ENCODE results near the gene SLC9A9.
A peak's percentile ranks its signal among the peaks of the same experiment; 100 is the strongest.

Gene SLC9A9

DNA sequence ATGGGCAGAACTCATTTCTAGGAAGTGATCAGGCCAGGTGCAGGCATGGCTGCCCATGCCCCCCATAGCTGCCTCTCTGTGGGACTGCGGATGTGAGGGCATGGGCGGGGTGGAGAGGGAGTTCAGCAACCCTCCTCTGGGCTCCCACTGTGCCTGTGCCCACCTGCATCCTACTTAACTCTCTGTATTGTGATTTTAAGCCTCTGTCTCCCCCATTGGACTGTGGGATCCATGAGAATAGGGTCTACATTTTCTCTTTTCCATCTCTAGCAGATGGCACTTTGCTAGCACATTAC is 534.4 kb downstream of the SLC9A9 start:
- DNase-seq (ENCODE audit: low read depth), result no peak
- no peak overlapping the region for H3K4me3 ChIP-seq (ENCODE audit: control insufficient read depth, low read depth, low read length)
- TF ChIP-seq, protein P1, sequence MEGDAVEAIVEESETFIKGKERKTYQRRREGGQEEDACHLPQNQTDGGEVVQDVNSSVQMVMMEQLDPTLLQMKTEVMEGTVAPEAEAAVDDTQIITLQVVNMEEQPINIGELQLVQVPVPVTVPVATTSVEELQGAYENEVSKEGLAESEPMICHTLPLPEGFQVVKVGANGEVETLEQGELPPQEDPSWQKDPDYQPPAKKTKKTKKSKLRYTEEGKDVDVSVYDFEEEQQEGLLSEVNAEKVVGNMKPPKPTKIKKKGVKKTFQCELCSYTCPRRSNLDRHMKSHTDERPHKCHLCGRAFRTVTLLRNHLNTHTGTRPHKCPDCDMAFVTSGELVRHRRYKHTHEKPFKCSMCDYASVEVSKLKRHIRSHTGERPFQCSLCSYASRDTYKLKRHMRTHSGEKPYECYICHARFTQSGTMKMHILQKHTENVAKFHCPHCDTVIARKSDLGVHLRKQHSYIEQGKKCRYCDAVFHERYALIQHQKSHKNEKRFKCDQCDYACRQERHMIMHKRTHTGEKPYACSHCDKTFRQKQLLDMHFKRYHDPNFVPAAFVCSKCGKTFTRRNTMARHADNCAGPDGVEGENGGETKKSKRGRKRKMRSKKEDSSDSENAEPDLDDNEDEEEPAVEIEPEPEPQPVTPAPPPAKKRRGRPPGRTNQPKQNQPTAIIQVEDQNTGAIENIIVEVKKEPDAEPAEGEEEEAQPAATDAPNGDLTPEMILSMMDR (IDR thresholded peaks at IDR 0.05; ENCODE audit: control insufficient read depth, insufficient read depth, low read depth, low read length, missing control alignments), result no peak

DNA sequence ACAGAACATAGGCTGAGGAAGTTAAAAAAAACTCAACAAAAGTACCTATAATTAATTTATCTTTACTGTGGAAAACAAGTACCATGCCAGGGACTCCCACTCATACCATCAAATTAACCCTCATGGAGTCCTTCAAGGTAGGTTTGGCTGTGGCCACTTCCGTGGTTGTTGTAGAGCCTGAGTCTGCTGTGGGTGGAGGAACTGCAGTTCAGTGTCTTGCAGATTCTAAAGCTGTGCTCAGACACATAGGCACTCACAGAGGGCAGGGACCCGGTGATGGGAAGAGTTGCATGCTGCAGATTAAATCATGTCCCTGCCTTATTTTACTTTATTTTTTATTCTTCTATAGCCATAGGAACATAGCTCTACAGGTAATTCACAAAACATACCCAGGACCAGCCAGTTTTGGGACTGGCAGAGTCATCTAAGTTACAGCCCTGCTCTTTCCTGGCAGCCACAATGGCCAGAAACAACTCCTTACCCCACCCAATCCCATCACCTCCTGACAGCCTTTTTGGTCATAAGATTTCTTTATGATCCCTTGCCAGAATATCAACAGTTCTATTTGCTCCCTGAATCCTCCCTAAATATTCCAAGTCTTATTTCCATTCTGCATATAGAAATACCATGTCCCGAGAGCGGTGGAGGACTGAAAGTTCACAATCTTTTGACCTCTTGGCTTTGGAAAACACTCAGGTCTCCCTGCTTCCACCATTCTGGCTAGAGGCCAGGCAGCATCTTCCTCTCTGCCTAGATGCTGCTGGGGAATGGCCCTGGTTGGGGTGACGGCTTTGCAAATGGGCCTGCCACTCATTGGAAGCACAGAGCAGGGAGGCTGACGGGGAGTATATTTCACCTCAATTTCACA is 535.0 kb downstream of the SLC9A9 start:
- no peak for DNase-seq (ENCODE audit: low read depth)
- no peak overlapping the region for H3K4me3 ChIP-seq (ENCODE audit: control insufficient read depth, low read depth, low read length)
- TF ChIP-seq, protein P1 (IDR thresholded peaks at IDR 0.05; ENCODE audit: control insufficient read depth, insufficient read depth, low read depth, low read length, missing control alignments), result no peak

- H3K4me3 ChIP-seq (ENCODE audit: control insufficient read depth, low read depth, low read length), result no peak overlapping the region
- TF ChIP-seq, protein P1 (IDR thresholded peaks at IDR 0.05; ENCODE audit: control insufficient read depth, insufficient read depth, low read depth, low read length, missing control alignments), result no peak
- no peak for DNase-seq (ENCODE audit: low read depth)
These were observed 537.2 kb downstream of the SLC9A9 start for GRCh38 chr3:143311096-143311495.

GRCh38 chr3:143309705-143310104 is 538.6 kb downstream of the SLC9A9 start:
- no peak for DNase-seq (ENCODE audit: low read depth)
- H3K4me3 ChIP-seq (ENCODE audit: control insufficient read depth, low read depth, low read length), result no peak overlapping the region
- TF ChIP-seq, protein P1 (IDR thresholded peaks at IDR 0.05; ENCODE audit: control insufficient read depth, insufficient read depth, low read depth, low read length, missing control alignments), result no peak

DNA sequence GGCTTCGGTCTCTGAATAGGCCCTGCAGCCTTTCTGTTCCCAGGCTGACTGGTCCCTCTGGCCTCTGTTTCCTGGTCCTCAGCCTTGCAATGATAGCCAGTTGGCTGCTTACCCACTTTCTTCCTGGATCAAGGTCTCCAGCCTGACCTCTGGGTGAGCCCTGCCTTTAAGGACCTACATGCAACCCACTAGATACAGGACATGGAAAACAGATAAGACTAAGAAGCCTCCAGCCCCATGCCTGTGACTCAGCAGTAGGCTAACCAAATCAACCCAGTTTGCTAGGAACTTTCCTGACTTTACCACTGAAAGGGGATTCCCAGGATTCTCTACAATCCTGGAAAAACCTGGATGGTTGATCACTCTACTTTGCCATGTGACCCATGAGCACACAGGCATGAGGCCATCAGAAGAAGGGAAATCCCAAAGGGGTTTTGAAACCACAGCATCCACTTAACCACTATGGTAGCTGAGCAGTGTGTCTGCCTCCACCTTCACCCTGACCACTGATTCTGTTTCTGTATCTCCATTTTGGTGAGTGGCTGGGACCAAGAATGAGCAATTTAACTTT is 540.6 kb downstream of the SLC9A9 start:
- TF ChIP-seq, protein P1 (IDR thresholded peaks at IDR 0.05; ENCODE audit: control insufficient read depth, insufficient read depth, low read depth, low read length, missing control alignments), result no peak
- H3K4me3 ChIP-seq (ENCODE audit: control insufficient read depth, low read depth, low read length), result no peak overlapping the region
- DNase-seq (ENCODE audit: low read depth), result peak; percentile 24

- no peak overlapping the region for H3K4me3 ChIP-seq (ENCODE audit: control insufficient read depth, low read depth, low read length)
- TF ChIP-seq, protein P1 (IDR thresholded peaks at IDR 0.05; ENCODE audit: control insufficient read depth, insufficient read depth, low read depth, low read length, missing control alignments), result no peak
- no peak for DNase-seq (ENCODE audit: low read depth)
These were observed 541.9 kb downstream of the SLC9A9 start for GRCh38 chr3:143306407-143306806.

All from AG09309 (cell line).